Measurements from ENCODE around the gene DCX. TPM values are rescaled to one million over a fixed set of nuclear protein-coding genes. Genes with fewer than 3 reads are reported as not detected.

Gene DCX
- polyA plus RNA-seq, 1 donor (not counting 4 experiments of a cell fraction or from before 2014, with no cell fraction given): not detected

DNA sequence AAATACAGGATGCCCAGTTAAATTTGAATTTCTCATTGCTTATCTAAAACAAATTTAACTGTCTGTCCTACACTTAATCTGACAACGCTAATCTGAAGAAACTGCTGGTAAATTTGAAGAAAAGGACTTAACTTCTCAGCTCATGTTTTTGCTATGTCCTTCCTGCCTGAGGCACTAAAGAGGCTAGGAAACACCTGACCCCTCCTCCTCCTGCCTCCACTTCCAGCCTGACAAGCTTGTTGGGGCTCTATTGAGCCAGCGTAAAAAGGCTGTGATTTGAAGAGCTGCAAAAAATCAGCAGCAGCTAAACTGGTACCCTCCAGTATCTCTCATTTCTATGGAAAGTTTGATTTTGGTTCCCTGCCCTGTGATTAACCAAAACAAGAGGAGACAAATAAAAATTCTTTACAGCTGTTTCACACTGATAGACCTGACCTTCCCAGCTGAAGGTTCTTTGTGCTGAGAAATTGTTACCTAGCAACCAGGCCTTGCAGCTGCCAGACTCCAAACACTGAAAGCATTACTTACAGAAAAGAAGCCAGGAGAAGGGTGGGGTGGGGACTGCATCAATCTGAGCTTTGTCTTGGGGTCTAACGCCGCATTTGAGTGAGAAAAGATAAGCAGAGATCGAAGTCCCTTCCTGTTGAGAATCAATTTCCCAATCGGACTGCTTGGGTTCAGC is 35.0 kb downstream of the DCX start:
- dilution Hi-C loops (cut with MboI; ENCODE audit: extremely low pct_ligation_motif_present, low sequenced_read_pairs): no loop called here
- DNase-seq (ENCODE audit: low read depth, low spot score) (no peak), FAIRE-seq (no peak)
- H3K9ac ChIP-seq (ENCODE audit: control insufficient read depth, extremely low read depth, insufficient read depth, low read length): no peak overlapping the region
- H3K4me1 ChIP-seq (ENCODE audit: control insufficient read depth, extremely low read depth, insufficient read depth, low read length): no peaks in the 10 kb centered on the region
- no peak overlapping the region for H3K4me3 ChIP-seq (ENCODE audit: control insufficient read depth in 2 of 3, extremely low read depth in 1 of 3, insufficient read depth in 2 of 3, low read depth in 1 of 3, low read length in 3 of 3)
- no peaks in the 10 kb centered on the region for H3K36me3 ChIP-seq (ENCODE audit: control insufficient read depth in 2 of 2, extremely low read depth in 1 of 2, insufficient read depth in 2 of 2, low read length in 2 of 2)
- H3K79me2 ChIP-seq (ENCODE audit: control insufficient read depth, insufficient read depth, low read length): no peaks in the 10 kb centered on the region
- no peaks in the 10 kb centered on the region for H3K27me3 ChIP-seq (ENCODE audit: control insufficient read depth, extremely low read depth, insufficient read depth, low read length)
- H2AFZ ChIP-seq (ENCODE audit: control insufficient read depth, low read length): no peak overlapping the region
- no peaks in the 10 kb centered on the region for H3K9me3 ChIP-seq (ENCODE audit: control insufficient read depth, low read depth, low read length)
- no peak overlapping the region for H3K4me2 ChIP-seq (ENCODE audit: control insufficient read depth, extremely low read depth, insufficient read depth, low read depth, low read length)
- TF ChIP-seq EZH2 (IDR thresholded peaks at IDR 0.05; ENCODE audit: low read length): no peak
- H3K9me1 ChIP-seq (ENCODE audit: control insufficient read depth, extremely low read depth, insufficient read depth, low read length): no peaks in the 10 kb centered on the region
- no peak overlapping the region for H3K27ac ChIP-seq (ENCODE audit: control insufficient read depth, insufficient read depth, low read length)
- H4K20me1 ChIP-seq (ENCODE audit: control insufficient read depth, extremely low read depth, insufficient read depth, low read length): no peaks in the 10 kb centered on the region

- no peaks in the 10 kb centered on the region for H3K79me2 ChIP-seq (ENCODE audit: control insufficient read depth, insufficient read depth, low read length)
- dilution Hi-C loops (cut with MboI; ENCODE audit: extremely low pct_ligation_motif_present, low sequenced_read_pairs): no loop called here
- H3K4me2 ChIP-seq (ENCODE audit: control insufficient read depth, extremely low read depth, insufficient read depth, low read depth, low read length): no peak overlapping the region
- H3K9me1 ChIP-seq (ENCODE audit: control insufficient read depth, extremely low read depth, insufficient read depth, low read length): no peaks in the 10 kb centered on the region
- FAIRE-seq (no peak), DNase-seq (ENCODE audit: low read depth, low spot score) (no peak)
- no peak overlapping the region for H3K27ac ChIP-seq (ENCODE audit: control insufficient read depth, insufficient read depth, low read length)
- H3K9me3 ChIP-seq (ENCODE audit: control insufficient read depth, low read depth, low read length): no peaks in the 10 kb centered on the region
- H3K4me1 ChIP-seq (ENCODE audit: control insufficient read depth, extremely low read depth, insufficient read depth, low read length): no peaks in the 10 kb centered on the region
- H3K36me3 ChIP-seq (ENCODE audit: control insufficient read depth in 2 of 2, extremely low read depth in 1 of 2, insufficient read depth in 2 of 2, low read length in 2 of 2): no peaks in the 10 kb centered on the region
- no peak for TF ChIP-seq EZH2 (IDR thresholded peaks at IDR 0.05; ENCODE audit: low read length)
- TF ChIP-seq CTCF (optimal IDR thresholded peaks at IDR 0.05 in 1 of 3, IDR thresholded peaks at IDR 0.05 in 1 of 3, conservative IDR thresholded peaks at IDR 0.05 in 1 of 3; ENCODE audit: extremely low read depth in 1 of 3, insufficient read depth in 2 of 3, low read length in 3 of 3): no peak
- H3K9ac ChIP-seq (ENCODE audit: control insufficient read depth, extremely low read depth, insufficient read depth, low read length): no peak overlapping the region
- H3K4me3 ChIP-seq (ENCODE audit: control insufficient read depth in 2 of 3, extremely low read depth in 1 of 3, insufficient read depth in 2 of 3, low read depth in 1 of 3, low read length in 3 of 3): no peak overlapping the region
- no peak overlapping the region for H2AFZ ChIP-seq (ENCODE audit: control insufficient read depth, low read length)
- no peaks in the 10 kb centered on the region for H3K27me3 ChIP-seq (ENCODE audit: control insufficient read depth, extremely low read depth, insufficient read depth, low read length)
- no peaks in the 10 kb centered on the region for H4K20me1 ChIP-seq (ENCODE audit: control insufficient read depth, extremely low read depth, insufficient read depth, low read length)
Measured at GRCh38 chrX:111376486-111376885, 35.5 kb downstream of the DCX start.

DNA sequence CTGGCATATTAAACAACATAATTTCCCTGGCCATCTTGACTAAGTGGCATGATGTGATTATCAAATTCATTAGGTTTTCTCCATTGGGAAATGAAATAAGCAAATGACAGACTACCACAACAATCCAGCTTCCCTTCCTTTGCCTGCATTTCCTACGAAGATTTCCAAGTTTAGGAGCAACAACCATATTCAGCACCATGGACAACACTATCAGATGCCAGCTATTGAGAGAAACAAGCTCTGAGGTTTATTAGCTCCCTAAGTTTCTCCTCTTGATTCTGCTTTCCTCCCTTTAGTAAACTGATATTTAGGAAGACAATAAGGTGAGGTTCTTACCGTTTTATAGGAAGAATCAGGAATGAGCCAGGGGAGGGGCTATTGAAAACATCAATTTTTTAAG is 36.2 kb downstream of the DCX start:
- Histone ChIP-seq H3K9me3 (ENCODE audit: control insufficient read depth, low read depth, low read length) (no peaks in the 10 kb centered on the region), H3K79me2 (ENCODE audit: control insufficient read depth, insufficient read depth, low read length) (no peaks in the 10 kb centered on the region), H4K20me1 (ENCODE audit: control insufficient read depth, extremely low read depth, insufficient read depth, low read length) (no peaks in the 10 kb centered on the region), H3K4me2 (ENCODE audit: control insufficient read depth, extremely low read depth, insufficient read depth, low read depth, low read length) (no peak overlapping the region), H2AFZ (ENCODE audit: control insufficient read depth, low read length) (no peak overlapping the region), H3K27ac (ENCODE audit: control insufficient read depth, insufficient read depth, low read length) (no peak overlapping the region), H3K9ac (ENCODE audit: control insufficient read depth, extremely low read depth, insufficient read depth, low read length) (no peak overlapping the region), H3K4me1 (ENCODE audit: control insufficient read depth, extremely low read depth, insufficient read depth, low read length) (no peaks in the 10 kb centered on the region), H3K4me3 (ENCODE audit: control insufficient read depth in 2 of 3, extremely low read depth in 1 of 3, insufficient read depth in 2 of 3, low read depth in 1 of 3, low read length in 3 of 3) (no peak overlapping the region), H3K27me3 (ENCODE audit: control insufficient read depth, extremely low read depth, insufficient read depth, low read length) (no peaks in the 10 kb centered on the region), H3K9me1 (ENCODE audit: control insufficient read depth, extremely low read depth, insufficient read depth, low read length) (no peaks in the 10 kb centered on the region), H3K36me3 (ENCODE audit: control insufficient read depth in 2 of 2, extremely low read depth in 1 of 2, insufficient read depth in 2 of 2, low read length in 2 of 2) (no peaks in the 10 kb centered on the region)
- TF ChIP-seq CTCF (optimal IDR thresholded peaks at IDR 0.05 in 1 of 3, IDR thresholded peaks at IDR 0.05 in 1 of 3, conservative IDR thresholded peaks at IDR 0.05 in 1 of 3; ENCODE audit: extremely low read depth in 1 of 3, insufficient read depth in 2 of 3, low read length in 3 of 3) (no peak), EZH2 (IDR thresholded peaks at IDR 0.05; ENCODE audit: low read length) (no peak)
- FAIRE-seq: no peak
- no peak for DNase-seq (ENCODE audit: low read depth, low spot score)
- dilution Hi-C loops (cut with MboI; ENCODE audit: extremely low pct_ligation_motif_present, low sequenced_read_pairs): no loop called here
